HG02588 (cell line): Measurements from ENCODE around the gene BACH1.

Experiments
- ATAC-seq: cut with Tn5 transposase; IDR thresholded peaks from one replicate; pipeline ENCODE4 v1.9.1; 2021; ENCODE audit warnings: mild to moderate bottlenecking, moderate library complexity; ENCODE audit not compliant: unreplicated experiment

Gene BACH1

GRCh38 chr21:29313662-29314408 lies 15.1 kb downstream of the BACH1 start:
- ATAC-seq = no peak

GRCh38 chr21:29315131-29315749 lies 16.5 kb downstream of the BACH1 start:
- no peak for ATAC-seq

- no peak for ATAC-seq
Observed at GRCh38 chr21:29316029-29316742, 17.5 kb downstream of the BACH1 start.

- ATAC-seq = no peak
Observed at GRCh38 chr21:29316806-29317205, 18.1 kb downstream of the BACH1 start.

GRCh38 chr21:29318354-29318753 lies 19.6 kb downstream of the BACH1 start:
- ATAC-seq = no peak

GRCh38 chr21:29320031-29320430 lies 21.3 kb downstream of the BACH1 start:
- ATAC-seq = no peak

GRCh38 chr21:29321217-29321616 lies 22.5 kb downstream of the BACH1 start:
- no peak for ATAC-seq

- ATAC-seq = no peak
Observed at GRCh38 chr21:29321932-29322928, 23.5 kb downstream of the BACH1 start.

- ATAC-seq = no peak
Observed at GRCh38 chr21:29323189-29323588, 24.5 kb downstream of the BACH1 start.

GRCh38 chr21:29326914-29327554 lies 28.3 kb downstream of the BACH1 start:
- ATAC-seq = no peak

GRCh38 chr21:29329406-29329805 lies 30.7 kb downstream of the BACH1 start:
- no peak for ATAC-seq

- no peak for ATAC-seq
Observed at GRCh38 chr21:29330797-29331196, 32.1 kb downstream of the BACH1 start.

- no peak for ATAC-seq
Observed at GRCh38 chr21:29332461-29333362, 34.0 kb downstream of the BACH1 start.

- ATAC-seq = no peak
Observed at GRCh38 chr21:29333406-29333805, 34.7 kb downstream of the BACH1 start.

- no peak for ATAC-seq
Observed at GRCh38 chr21:29334717-29335428, 36.2 kb downstream of the BACH1 start.

- ATAC-seq = no peak
Observed at GRCh38 chr21:29335720-29336119, 37.0 kb downstream of the BACH1 start.

GRCh38 chr21:29338256-29338655 lies 39.5 kb downstream of the BACH1 start:
- no peak for ATAC-seq

- ATAC-seq = no peak
Observed at GRCh38 chr21:29340228-29340627, 41.5 kb downstream of the BACH1 start.
